ENCODE results near the gene EYA2.
"Not testable (repeated sequence)": the region's sequence is repeated elsewhere in the genome, so short reads cannot be mapped to it uniquely, and the experiment has no call there.

Gene EYA2

GRCh38 chr20:46894579-46894958 is at the start of gene EYA2:
Gene EYA2 (plus strand): TSS chr20:46894843. CDS start chr20:46990011, 95,168 bp downstream.
- DNase-seq: no peak

- DNase-seq: no peak
Observed at GRCh38 chr20:46844965-46845364, 49.7 kb upstream of the EYA2 start.

DNA sequence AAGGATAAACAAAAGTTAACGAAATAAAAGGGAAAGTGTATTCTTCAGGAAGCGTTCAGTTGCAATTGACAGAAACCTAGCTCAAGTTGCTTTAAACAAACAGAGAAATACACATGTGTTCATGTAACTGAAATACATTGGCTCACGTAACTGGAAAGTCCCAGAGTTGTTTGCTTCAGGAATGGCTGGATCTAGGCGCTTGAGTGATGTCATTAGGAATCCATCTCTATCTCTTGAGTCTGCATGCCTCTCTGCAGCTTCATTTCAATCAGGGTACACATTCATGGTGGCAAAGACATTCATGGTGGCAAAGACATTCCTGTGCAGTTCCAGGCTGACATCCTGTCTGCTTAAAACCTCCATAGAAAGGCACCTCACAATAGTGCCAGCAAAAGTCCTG is 45.4 kb upstream of the EYA2 start:
- no peak for DNase-seq

DNA sequence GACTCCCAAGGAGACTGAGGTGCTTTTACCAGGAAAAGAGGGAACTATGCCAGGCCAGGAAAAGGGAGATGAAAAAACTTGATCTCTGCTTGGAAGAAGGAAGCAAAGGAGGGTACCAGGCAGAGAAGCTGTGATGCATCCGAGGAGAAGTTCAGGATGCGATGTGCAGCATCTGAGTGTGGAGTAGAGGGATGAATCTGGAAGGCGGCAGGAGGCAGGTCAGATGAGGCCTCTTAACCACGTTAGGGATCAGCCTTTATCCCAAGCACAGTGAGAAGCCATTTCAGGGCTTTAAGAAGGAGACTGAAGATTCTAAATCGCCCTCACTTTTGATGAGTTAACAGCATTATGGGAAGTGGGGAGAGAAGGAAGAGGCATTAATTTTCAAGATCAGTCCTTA is 44.9 kb upstream of the EYA2 start:
- DNase-seq: no peak

GRCh38 chr20:46850416-46850815 is 44.2 kb upstream of the EYA2 start:
- DNase-seq: no peak

DNA sequence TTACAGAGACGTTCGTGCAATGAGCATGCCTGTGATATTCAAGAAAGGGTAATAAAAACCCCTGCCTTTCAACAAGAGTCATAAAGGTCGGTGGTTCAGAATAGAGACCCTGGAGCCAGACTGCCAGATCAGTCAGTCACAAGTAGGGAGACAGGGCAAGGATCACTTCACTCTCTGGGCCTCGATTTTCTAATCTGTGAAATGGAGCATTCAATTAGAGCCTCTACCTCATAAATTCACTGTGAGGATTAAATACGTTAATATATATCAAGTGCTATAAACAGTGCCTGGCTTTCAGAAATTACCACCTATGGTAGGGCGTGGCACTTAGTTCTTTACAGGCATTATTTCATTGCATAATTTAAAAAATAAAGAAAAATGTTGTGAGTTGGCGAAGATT is 43.7 kb upstream of the EYA2 start:
- DNase-seq: no peak

DNA sequence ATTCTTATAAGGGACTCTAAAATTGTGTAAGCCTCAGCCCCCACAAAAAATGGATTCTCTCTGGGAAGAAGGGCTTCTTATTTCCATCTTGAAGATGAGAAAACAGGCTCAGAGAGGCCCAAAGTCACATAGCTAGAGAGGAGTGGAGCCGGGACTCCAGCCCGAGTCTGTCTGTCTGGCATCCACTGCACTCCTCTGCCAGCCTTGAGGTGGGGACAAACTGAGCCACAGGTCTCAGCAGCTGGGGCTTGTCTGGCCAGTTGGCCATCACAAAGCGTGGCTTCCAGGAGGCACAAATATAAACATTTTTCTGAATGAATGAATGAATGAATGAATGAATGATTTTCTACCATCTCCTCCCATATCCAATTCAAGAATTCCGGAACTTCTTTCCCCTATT is 42.9 kb upstream of the EYA2 start:
- no peak for DNase-seq

DNA sequence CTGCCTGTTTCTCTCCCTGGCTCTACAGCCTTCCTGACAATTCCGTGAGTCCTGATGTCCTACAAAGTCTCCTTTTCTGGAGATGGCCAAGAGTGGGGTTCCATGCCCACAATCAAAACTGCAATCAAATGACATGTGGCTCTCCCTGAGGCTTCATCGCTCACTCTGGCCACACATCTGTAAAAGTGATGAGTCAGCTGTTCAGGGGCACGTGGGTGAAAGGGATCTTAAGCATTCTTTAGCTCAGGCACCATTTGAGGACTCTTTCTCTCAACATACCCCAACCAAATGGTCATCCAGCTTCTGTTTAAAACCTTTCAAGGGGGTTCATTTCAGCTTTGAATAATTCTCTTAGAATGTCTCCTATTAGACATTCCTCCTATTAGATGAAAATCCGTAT is 42.3 kb upstream of the EYA2 start:
- no peak for DNase-seq

GRCh38 chr20:46853926-46854325 is 40.7 kb upstream of the EYA2 start:
- no peak for DNase-seq

DNA sequence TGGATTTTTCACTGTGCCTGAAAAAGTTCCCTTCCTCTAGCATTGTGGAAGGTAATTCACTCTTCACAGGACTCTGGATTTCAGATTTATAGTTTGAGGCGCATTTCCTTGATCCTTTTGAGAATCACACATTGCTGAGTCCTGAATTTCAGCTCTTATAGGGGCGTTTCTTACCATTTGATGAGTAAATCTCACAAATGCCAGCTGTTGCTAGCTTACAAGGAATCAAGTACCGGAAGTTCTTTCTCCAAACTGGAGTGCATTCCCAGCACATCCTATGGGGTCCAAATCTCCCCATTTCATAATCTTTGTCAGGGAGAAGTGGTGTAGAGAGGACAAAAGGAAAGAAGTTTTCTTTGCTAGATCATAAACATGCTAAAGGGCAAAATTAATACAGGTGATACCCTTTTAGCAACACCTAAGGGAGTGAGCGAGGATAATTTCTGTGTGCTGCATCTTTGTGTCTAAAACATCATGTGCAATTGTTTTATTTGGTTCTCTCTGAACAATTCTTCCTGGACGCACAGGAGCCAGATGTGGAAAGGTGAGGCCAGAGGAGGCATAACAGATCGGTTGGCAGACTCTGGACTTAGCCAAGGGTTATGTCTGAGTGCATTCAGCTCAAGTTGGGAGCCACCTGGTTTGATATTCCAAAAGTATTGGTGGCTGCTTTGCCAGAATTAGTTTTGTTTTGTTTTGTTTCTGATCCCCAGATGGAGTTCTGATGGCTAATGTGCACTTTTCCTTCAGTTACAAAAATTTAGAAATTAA is 37.4 kb upstream of the EYA2 start:
- DNase-seq: no peak

DNA sequence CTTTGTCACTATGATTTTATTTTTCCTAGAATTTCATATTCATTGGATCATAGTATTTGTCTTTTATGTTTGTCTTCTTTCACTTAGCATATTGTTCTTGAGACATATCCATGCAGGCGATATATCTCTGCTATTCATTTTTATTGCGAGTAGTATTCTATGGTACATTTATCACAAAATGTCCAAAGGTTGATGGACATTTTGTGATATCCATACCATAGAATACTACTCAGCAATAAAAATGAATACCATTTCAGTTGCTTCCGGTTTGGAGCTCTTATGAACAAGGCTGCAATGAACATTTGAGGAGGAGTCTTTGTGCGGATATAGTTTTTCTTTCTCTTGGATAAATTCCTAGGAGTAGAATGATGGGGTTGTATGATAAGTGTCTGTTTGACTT is 28.8 kb upstream of the EYA2 start:
- DNase-seq: no peak

GRCh38 chr20:46870041-46870440 is 24.6 kb upstream of the EYA2 start:
- DNase-seq: no peak

GRCh38 chr20:46872328-46873211 is 22.1 kb upstream of the EYA2 start:
- peak; percentile 12 for DNase-seq

DNA sequence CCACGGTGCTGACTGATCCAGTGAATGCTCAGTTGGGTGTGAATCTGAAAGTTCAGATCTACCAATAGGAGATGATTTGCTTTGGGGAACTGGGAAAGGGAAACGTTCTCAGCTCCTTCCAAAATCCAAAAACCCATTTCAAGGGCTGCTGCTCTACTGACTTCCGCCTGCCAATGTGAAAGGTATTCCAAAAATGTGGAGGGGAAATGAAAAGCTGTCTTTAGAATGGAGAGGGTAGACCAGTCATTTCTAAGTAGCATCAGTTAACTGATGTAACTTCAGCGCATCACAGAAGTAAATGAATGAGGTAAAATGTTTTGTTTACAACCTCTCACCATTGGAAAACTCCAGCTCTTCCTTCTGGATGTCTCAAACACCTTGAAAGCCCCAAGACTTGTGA is 19.6 kb upstream of the EYA2 start:
- no peak for DNase-seq

GRCh38 chr20:46879386-46879785 is 15.3 kb upstream of the EYA2 start:
- DNase-seq: no peak

DNA sequence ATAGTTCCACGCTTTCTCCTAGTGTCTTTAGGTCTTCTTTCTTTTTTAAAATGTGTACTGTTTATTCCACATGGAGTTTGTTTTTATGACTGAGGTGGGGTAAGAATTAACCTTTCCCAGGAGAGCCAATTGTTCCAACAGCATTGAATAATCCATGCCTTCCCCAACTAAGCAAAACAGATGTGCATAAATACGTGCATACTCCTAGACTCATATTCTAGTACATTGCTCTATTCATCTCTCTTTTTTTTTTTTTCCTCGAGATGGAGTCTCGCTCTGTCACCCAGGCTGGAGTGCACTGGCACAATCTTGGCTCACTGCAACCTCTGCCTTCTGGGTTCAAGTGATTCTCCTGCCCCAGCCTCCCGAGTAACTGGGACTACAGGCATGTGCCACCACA is 14.7 kb upstream of the EYA2 start:
- not testable (repeated sequence) for DNase-seq

DNA sequence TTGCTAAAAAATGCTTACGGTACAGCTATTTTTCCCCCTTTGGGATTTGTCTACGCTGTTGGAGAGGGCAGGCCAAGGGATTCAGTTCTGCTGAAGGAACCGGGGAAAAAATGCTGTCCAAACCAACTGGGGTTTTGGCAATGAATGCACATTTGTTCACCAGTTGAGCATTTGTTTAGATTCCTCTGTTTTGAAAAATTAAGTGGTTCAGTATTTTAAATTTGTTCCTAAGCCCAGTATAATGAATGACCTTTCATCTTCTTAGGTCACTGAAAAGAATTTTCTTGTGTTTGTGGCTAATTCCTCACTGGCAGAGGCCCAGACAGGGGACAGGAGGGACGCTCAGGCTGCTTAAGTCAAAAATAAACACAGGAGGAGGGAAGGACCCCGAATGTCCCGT is 10.8 kb upstream of the EYA2 start:
- no peak for DNase-seq

DNA sequence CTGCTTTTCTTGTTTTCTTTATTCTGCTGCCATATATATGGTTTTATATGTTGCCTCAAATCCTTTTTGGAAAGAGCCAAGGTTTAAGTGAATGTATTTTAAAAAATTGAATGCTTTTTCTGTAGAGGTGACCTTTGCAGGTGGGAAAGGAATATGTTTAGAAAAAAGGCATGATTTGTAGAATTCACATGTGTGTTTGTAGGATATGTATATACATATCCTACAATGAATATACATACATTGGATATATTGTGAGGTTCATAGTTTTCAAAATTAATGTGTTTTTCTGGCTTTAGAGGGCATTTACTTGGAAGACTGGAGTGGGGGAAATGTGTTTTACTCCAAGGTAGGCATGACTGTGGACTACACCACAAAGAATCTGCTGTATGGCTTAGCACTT is 4.0 kb upstream of the EYA2 start:
- DNase-seq: no peak

DNA sequence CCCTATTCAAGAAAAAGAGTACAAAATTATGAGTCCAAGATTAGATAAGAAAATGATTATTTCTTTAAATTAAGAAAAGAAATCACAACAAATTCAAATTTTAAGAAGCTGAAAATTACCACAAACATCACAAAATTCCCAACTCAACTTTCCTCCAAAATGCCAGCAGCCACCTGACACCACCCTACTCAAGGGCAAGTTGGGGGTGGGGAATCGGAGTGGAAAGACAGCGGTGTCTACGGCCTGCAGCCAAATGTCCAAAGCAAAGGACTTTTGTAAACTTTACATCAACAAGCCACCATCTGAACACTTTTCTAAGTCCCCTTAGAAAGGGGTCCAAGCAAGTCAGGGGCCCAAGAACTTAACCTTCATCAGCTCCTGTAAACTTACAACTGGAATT is 1.6 kb upstream of the EYA2 start:
- DNase-seq: no peak

- no peak for DNase-seq
Observed at GRCh38 chr20:46893877-46894578, 615 bp upstream of the EYA2 start.

DNA sequence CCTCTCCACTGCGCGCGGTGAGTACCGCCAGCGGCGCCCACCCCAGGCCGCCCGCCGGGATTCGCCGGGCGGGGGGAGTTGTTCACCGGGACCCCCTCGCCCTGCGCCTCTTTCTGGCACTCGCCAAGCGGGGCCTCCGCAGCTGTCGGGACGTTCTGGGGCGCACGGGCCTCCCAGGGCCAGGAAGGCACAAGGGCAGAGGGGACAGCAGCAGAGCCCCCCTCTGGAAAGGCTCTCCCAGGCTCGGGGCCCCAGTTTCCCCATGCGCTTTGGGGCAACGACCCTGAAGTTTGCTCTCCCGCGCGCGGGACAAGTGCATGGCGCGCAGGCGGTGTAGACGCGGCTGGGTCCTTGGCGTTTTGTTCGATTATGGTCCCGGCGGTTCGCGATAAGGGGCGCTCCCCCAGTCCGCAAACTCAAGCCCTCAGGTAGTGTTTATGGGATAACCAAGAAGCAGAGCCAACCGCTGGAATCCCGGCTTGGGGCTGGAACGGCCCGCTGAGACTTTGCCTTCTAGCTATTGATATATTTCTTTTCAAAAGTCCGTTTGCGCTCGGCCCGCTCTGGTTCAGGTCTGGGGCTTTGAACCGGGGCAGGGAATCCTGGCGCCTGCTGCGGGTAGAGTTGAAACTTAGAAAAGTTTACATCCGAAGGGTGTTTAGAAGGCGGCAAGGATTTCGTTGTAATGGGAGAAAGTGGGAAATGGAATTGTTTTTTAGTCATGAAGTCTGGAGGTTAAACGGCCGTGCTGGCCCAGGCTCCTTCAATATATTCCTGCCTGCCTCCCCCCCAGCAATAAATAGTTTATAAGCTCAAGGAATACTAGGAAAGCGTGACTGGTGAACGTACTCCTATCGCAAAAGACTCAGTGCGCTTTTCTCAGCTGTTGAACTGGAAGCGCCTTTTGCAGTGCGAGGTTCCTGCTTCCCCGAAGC is 595 bp downstream of the EYA2 start:
- DNase-seq: no peak

DNA sequence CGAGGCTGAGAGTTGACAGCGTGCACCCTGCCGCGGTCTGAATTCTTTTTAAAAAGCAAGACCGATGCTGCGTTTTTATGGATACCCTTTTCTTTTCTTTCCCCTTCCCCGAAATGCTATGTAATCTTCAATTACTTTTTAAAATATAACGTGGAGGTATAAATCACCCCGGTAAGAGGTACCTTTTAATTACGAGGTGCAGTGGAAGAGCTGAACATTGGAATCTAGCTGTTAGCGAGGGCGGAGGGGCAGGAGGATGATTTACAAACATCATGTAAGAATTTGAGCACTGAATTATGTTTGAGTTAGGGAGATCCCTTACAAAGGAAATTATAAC is 1.2 kb downstream of the EYA2 start:
- DNase-seq: no peak
